HG03060 (cell line): Measurements from ENCODE around the gene MBP.
A peak's percentile ranks its signal among the peaks of the same experiment; 100 is the strongest.

Experiments used
- ATAC-seq: cut with Tn5 transposase; IDR thresholded peaks from one replicate; pipeline ENCODE4 v1.9.1; 2021; ENCODE audit warnings: low read depth, moderate number of reproducible peaks; ENCODE audit not compliant: unreplicated experiment

Gene MBP

DNA sequence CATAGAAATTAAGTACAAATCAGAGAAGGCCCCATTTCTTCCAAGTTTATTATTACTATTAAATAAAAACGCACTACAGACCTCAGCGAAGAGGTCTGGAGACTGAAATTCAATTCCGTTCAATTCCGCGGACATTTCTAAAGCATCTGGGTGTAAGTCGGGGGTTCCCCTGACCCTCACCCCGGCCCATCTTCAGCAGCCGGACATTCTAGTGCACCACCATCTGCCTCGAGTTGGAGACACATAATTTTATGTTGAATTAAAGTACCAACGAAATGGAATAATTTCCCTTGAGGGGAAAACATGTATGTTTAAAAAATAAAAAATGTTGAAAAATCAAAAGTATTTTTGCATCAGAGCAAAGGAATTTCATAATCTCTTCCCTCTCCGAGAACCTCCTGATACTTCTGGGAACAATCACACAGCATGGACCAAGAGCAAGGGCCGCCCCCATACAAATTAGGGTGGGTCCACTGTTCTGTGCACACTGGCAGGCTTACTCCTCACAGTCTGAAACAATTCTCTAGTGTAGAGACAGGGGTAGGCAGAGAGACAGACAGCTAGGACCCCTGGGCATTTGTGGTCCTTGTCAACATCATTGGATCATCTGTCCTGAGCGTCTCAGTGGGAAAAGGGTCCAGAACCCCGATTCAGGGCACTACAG is 29.3 kb downstream of the MBP start:
- no peak for ATAC-seq

DNA sequence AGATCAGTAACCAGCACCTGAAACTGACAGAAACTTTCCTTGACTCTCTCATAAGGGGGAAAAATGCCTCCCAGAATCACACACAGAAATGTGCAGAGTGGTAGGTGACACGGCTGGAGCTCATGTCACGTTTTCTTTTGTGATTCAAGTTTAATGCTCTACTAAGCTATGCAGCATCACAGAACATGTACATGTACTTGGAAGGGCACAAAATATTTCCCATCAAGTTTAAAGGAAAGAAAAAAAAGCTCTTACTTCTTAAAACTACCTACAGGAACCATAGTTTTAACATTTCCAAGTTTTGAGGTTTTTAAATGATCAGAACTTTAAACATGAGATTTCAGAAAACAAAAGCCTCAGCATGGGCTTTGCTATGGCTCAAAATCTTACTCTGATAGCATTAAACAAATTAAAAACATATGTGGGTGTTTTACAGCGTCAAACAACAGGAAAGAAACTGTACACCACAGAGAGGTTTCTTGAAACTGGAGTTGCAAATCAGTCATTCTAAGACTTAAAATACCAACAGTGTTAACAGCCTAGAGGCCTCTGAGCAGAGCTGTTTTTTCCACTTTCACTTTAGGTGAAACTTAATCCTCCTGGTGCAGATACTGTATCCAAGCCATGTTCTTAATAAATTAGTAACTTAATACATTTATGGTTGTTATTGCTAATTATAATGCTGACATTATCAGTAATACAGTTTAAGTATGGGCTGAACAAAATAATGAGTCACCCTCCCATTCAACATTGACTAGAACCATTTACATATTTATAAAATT is 30.1 kb downstream of the MBP start:
- peak; percentile 78 for ATAC-seq

GRCh38 chr18:77101410-77102258 is 30.9 kb downstream of the MBP start:
- ATAC-seq, result peak; percentile 20

GRCh38 chr18:77100751-77101355 is 31.7 kb downstream of the MBP start:
- ATAC-seq, result no peak

- no peak for ATAC-seq
These were observed 32.9 kb downstream of the MBP start for GRCh38 chr18:77099485-77100370.

- no peak for ATAC-seq
These were observed 33.9 kb downstream of the MBP start for GRCh38 chr18:77098538-77099174.

- no peak for ATAC-seq
These were observed 34.6 kb downstream of the MBP start for GRCh38 chr18:77098029-77098428.

DNA sequence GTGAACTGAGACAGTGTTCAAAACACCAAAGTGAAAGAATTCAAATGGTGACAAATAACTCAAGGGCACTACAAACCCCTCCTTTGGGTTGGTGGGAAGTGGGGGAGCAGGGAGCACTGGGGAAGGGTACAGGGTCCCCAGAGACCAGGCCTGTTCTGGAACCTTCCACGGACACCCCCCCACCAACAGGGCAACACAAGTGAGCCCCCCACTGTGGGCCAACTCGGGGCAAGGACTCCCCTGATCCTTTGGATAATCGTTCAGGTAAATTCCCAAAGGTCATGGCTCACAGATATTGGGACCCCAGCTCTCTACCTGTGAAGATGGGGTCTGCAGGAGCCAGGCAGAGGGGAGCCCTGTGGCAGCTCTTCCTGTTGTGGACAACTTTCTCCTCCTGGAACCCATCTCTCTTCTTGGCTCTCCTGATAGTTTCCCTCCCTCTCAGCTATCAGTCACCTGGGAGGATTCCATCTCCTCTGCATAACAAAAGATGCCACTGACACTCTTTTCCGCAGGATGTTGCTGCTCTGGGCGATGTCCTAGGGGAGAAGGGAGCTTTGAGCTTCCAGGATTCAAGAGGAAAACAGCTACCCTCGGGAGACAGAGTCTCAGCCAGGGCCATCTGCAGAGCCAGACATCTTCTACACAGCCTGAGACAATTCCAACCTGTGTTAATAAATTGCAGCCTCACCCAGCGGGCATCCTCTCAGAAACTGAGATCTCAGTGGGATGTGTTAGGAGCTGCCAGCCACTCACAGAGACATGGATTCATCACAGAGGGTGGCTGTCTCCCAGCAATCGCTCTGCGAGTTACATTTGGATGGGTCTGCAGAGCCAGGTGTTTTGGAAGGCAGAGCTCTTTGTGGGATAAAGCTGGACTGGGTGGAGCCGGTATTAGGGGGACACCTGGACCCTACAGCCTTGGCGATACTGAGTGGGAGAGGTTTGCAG is 35.4 kb downstream of the MBP start:
- no peak for ATAC-seq

GRCh38 chr18:77095391-77096371 is 36.9 kb downstream of the MBP start:
- no peak for ATAC-seq

GRCh38 chr18:77093586-77093985 is 39.0 kb downstream of the MBP start:
- no peak for ATAC-seq

DNA sequence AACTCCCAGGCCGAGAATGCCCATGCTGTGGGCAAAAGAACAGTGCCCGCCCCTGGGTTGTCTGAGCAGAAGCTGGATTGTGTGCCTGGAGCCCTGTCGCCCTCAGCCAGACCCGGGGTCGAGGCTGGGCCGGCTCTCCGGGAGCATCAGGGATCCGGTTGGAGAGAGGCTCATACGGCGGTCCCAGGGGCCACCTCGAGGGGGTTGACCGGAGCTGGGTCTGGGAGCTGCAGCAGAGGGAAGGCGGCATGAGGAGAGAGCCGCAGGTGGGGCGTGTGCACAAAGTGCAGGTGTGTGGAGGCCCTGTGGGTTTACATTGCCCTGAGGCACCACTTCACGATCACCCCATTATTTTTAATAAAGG is 39.5 kb downstream of the MBP start:
- no peak for ATAC-seq

- no peak for ATAC-seq
These were observed 40.2 kb downstream of the MBP start for GRCh38 chr18:77092104-77093066.

DNA sequence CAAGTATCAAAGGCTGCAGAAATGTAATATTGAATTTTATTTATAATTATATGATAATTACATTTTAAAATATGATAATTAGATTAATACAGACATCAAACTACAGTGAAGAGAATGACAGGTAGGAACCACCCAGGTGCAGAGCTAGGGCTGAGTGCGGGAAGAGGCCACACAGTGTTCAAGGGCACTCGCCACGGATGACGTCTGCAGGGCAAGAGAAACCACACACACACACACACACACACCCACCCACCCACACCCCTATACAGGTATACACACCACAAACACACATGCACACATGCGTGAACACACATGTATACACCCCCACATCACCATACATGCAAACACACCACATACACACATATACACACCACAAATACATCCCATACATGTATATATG is 41.2 kb downstream of the MBP start:
- no peak for ATAC-seq

DNA sequence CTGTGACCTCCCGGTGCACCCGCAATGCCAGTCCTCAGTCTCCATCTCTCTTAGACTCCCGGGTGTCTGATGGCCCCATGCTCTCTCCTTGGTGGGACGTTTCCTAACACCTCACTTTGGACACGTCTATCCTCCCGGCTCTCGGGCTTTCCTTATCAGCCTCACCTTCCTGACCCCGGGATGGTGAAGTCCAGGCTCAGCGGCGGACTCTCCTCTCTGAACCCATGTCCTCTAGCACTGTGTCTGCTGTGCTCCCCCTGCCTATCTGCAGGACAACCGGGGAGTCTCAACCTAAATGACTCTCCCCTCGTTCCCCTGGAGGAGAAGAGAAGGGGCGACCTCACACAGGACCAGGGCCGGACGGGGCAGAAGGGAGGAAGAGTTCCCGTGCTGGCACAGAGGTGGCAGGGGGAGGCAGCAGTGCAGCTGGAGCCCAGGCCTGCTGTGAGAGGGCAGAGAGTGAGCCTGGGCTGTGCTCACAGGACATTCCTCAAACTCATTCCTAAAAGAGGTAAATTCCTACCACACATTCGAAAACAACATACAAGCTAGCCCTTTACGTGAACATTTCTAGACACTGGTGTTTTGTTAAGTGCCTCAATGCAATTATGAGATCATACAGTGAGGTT is 41.9 kb downstream of the MBP start:
- ATAC-seq, result no peak

DNA sequence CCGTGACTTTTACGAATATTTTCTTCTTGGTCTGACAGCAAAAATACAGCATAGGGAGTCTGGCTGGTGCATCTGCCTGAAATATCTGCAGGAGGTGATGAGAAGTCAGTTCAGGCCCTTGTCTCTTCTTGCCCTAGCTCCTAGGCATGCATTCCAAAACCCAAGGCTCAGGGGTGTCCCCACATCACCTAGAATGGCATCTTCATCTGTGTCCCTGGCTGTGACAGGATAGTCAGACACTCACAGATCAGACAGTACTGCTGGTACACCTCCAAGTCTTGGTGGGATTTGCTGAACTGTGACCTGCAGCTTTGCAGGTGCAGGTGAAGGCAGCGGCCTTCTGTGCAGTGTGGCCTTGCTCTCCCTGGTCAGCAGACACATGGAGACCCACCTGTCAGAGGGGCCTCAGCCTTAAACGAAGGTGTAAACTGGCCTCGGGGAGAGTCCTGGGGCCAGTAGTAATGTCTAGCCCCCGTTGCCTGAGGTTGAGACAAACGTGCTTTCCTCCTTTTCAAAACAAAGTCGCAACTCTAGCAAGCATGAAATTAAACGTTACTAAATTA is 42.8 kb downstream of the MBP start:
- no peak for ATAC-seq
